Endothelial cell of umbilical vein (primary cell): Measurements from ENCODE around the gene ATP6V0C. TPM values are rescaled to one million over a fixed set of nuclear protein-coding genes. Genes with fewer than 3 reads are reported as not detected.
A peak's percentile ranks its signal among the peaks of the same experiment; 100 is the strongest.
"Not testable (repeated sequence)": the region's sequence is repeated elsewhere in the genome, so short reads cannot be mapped to it uniquely, and the experiment has no call there.

Source experiments
- BruUV-seq: library from RNA; stranded (reverse); fragments of 400-500 nt; replicated peaks from 2 replicates; lab custom pipeline; 2021; lab: Mats Ljungman, UMichigan
- CTCF ChIA-PET: fragments of 300-600, 350-600 bp; sonication (Branson Sonifier 250); formaldehyde crosslinking; loops from one replicate; lab custom pipeline; 2021; ENCODE audit warnings: antibody characterized with exemption, inconsistent platforms; lab: Charles Lee
- POLR2A ChIA-PET: fragments of 300-600, 350-600 bp; sonication (Branson Sonifier 250); formaldehyde crosslinking; loops from one replicate; lab custom pipeline; 2021; ENCODE audit warnings: antibody characterized with exemption, inconsistent platforms; lab: Charles Lee
- DNase-seq: peaks from one replicate; pipeline ENCODE4 v3.0.0-alpha.2; 2011; ENCODE audit warnings: low read depth, low spot score
- FAIRE-seq: peaks from 2 replicates; lab custom pipeline; 2011; peaks lifted over from hg19 to GRCh38; lab: Jason Lieb, UNC
- H2AFZ ChIP-seq: 2 replicates; pipeline ENCODE4 v1.6.0; 2012; ENCODE audit warnings: low read depth, low read length, control low read depth, inconsistent platforms
- H3K27ac ChIP-seq: 2 replicates; pipeline ENCODE4 v1.5.1; 2011; ENCODE audit warnings: low read depth, mild to moderate bottlenecking, control low read depth, low read length, moderate library complexity; ENCODE audit not compliant: insufficient read depth
- H3K27me3 ChIP-seq, 2 experiments: 2 replicates each; pipeline versions ENCODE4 v1.6.0 to v1.6.1; 2011; ENCODE audit warnings: low read length in 2 of 2, mixed read lengths in 1 of 2; ENCODE audit not compliant: control insufficient read depth in 2 of 2, insufficient read depth in 2 of 2
- H3K36me3 ChIP-seq, 2 experiments: 2 replicates in 1 of 2; 3 replicates in 1 of 2; pipeline ENCODE4 v1.5.1; 2011; ENCODE audit warnings: low read length in 2 of 2, mild to moderate bottlenecking in 1 of 2, moderate library complexity in 1 of 2; ENCODE audit not compliant: control insufficient read depth in 2 of 2, insufficient read depth in 2 of 2; ENCODE audit errors: extremely low read depth in 1 of 2
- H3K4me1 ChIP-seq: 3 replicates; pipeline ENCODE4 v1.5.1; 2011; ENCODE audit warnings: mild to moderate bottlenecking, low read length; ENCODE audit not compliant: control insufficient read depth, insufficient read depth; ENCODE audit errors: extremely low read depth
- H3K4me2 ChIP-seq: 2 replicates; pipeline ENCODE4 v1.6.1; 2011; ENCODE audit warnings: low read length, control low read depth, mixed read lengths; ENCODE audit not compliant: insufficient read depth
- H3K4me3 ChIP-seq, 3 experiments: fragments of 200-600 bp in 1 of 3; sonication (generic), shearing (Covaris generic) in 1 of 3; replicated peaks in 1 of 3; 2 replicates each; pipeline ENCODE4 v1.5.1; 2011 to 2016; ENCODE audit warnings: control low read depth in 3 of 3, low read length in 3 of 3, mild to moderate bottlenecking in 2 of 3, inconsistent platforms in 1 of 3, low read depth in 1 of 3, moderate library complexity in 1 of 3; ENCODE audit not compliant: insufficient read depth in 1 of 3
- H3K79me2 ChIP-seq: 2 replicates; pipeline ENCODE4 v1.6.0; 2012; ENCODE audit warnings: low read length, inconsistent platforms; ENCODE audit not compliant: control insufficient read depth, insufficient read depth
- H3K9ac ChIP-seq: replicated peaks from 2 replicates; pipeline ENCODE3; 2011; ENCODE audit warnings: low read length, control low read depth; ENCODE audit not compliant: insufficient read depth; ENCODE audit errors: extremely low read depth
- H3K9me1 ChIP-seq: replicated peaks from 3 replicates; pipeline ENCODE4 v1.6.0; 2011; ENCODE audit warnings: mild to moderate bottlenecking, low read length; ENCODE audit not compliant: control insufficient read depth, insufficient read depth; ENCODE audit errors: extremely low read depth
- H3K9me3 ChIP-seq: replicated peaks from 2 replicates; pipeline ENCODE4 v1.5.1; 2012; ENCODE audit warnings: low read length, inconsistent platforms; ENCODE audit not compliant: control insufficient read depth, insufficient read depth
- H4K20me1 ChIP-seq: replicated peaks from 2 replicates; pipeline ENCODE3; 2011; ENCODE audit warnings: mild to moderate bottlenecking, low read length; ENCODE audit not compliant: control insufficient read depth, insufficient read depth; ENCODE audit errors: extremely low read depth
- EZH2 ChIP-seq: IDR thresholded peaks from 2 replicates; pipeline ENCODE4 v1.6.1; 2012; ENCODE audit warnings: borderline replicate concordance, low read depth, mild to moderate bottlenecking, moderate library complexity, low read length, inconsistent platforms; ENCODE audit not compliant: severe bottlenecking
- FOS ChIP-seq: IDR thresholded peaks from 2 replicates; pipeline ENCODE4 v1.6.1; 2011; ENCODE audit warnings: mild to moderate bottlenecking, low read length, moderate library complexity, borderline replicate concordance; ENCODE audit not compliant: insufficient read depth
- GATA2 ChIP-seq: IDR thresholded peaks from 2 replicates; pipeline ENCODE4 v1.7.0; 2011; ENCODE audit warnings: low read depth, mild to moderate bottlenecking, moderate library complexity, mixed read lengths, low read length; ENCODE audit not compliant: insufficient read length, insufficient read depth
- JUN ChIP-seq: IDR thresholded peaks from 2 replicates; pipeline ENCODE4 v1.6.1; 2011; ENCODE audit warnings: borderline replicate concordance, low read depth; ENCODE audit not compliant: insufficient read length, insufficient read depth
- MAX ChIP-seq: IDR thresholded peaks from 2 replicates; pipeline ENCODE4 v1.6.1; 2011; ENCODE audit not compliant: insufficient read depth, insufficient read length
- MYC ChIP-seq: IDR thresholded peaks from one replicate; pipeline ENCODE4 v1.6.1; 2011; ENCODE audit warnings: mild to moderate bottlenecking, low read depth, low read length
- POLR2A ChIP-seq: IDR thresholded peaks from 2 replicates; pipeline ENCODE4 v1.6.1; 2012; ENCODE audit warnings: low read depth, mild to moderate bottlenecking, control low read depth, low read length
- POLR2AphosphoS5 ChIP-seq: IDR thresholded peaks from 2 replicates; pipeline ENCODE4 v1.6.1; 2012; ENCODE audit warnings: low read depth, mild to moderate bottlenecking, control low read depth, low read length, moderate library complexity; ENCODE audit not compliant: insufficient read depth
- dilution Hi-C: fragments of 300-500 bp; cut with MboI; formaldehyde crosslinking; loops from one replicate; pipeline ENCODE4 v1.15.0; 2019; ENCODE audit warnings: low sequenced_read_pairs; ENCODE audit not compliant: extremely low pct_ligation_motif_present
- intact Hi-C: fragments of 100-400 bp; cut with micrococcal nuclease; formaldehyde crosslinking; loops from one replicate; pipeline ENCODE4 v1.10.0; 2022
- polyA plus RNA-seq, 4 experiments: library from polyadenylated mRNA; depleted of rRNA in 3 of 4; stranded (reverse) in 3 of 4; unstranded in 1 of 4; fragments of >200 nt; gene quantifications; 2 replicates each; pipeline versions ENCODE4 v1.2.1 to v1.2.3, GENCODE V29; 2011 to 2012; ENCODE audit warnings: missing spikeins in 1 of 4
- total RNA-seq: library from RNA; stranded (reverse); gene quantifications from 2 replicates; pipeline ENCODE4 v1.2.3, GENCODE V29; 2021
- TF ChIP-seq, protein P1 (sequence below), 2 donors: IDR thresholded peaks; 1 replicate in 1 of 2; 2 replicates in 1 of 2; pipeline ENCODE4 v1.5.1; 2011; ENCODE audit warnings: low read length in 2 of 2, mild to moderate bottlenecking in 2 of 2, moderate library complexity in 2 of 2, control low read depth in 1 of 2, inconsistent platforms in 1 of 2, low read depth in 1 of 2; ENCODE audit not compliant: insufficient read depth in 1 of 2; ENCODE audit errors: extremely low read depth in 1 of 2

The ATP6V0C gene
- total and polyA plus RNA-seq, 2 donors (not counting 3 experiments of a cell fraction or from before 2014, with no cell fraction given) = 146 to 194 TPM

- no TSS peak for BruUV-seq
- POLR2A ChIA-PET = no interaction called here
Observed at GRCh38 chr16:2533912-2534311, 20.2 kb downstream of the ATP6V0C start.

GRCh38 chr16:2534335-2534734, 20.6 kb downstream of the ATP6V0C start:
- CTCF ChIA-PET, H3K27me3 ChIP-seq, H4K20me1 ChIP-seq, H3K9me1 ChIP-seq, BruUV-seq, H3K79me2 ChIP-seq, DNase-seq, H3K4me2 ChIP-seq, dilution Hi-C loops, H3K9me3 ChIP-seq, POLR2A ChIA-PET, H3K36me3 ChIP-seq, H3K9ac ChIP-seq, H3K27ac ChIP-seq, intact Hi-C loops, H2AFZ ChIP-seq, H3K4me3 ChIP-seq: not testable (repeated sequence)
- FAIRE-seq = peak; percentile 50
- H3K4me1 ChIP-seq = peaks cover 21% of the 10 kb centered on the region

More at GRCh38 chr16:2533912-2534311, 20.2 kb downstream of the ATP6V0C start:
- H3K79me2 ChIP-seq = peaks cover 4% of the 10 kb centered on the region
- no peaks in the 10 kb centered on the region for H3K9me1 ChIP-seq
- CTCF ChIA-PET = no interaction called here
- no peaks in the 10 kb centered on the region for H3K9me3 ChIP-seq
- peaks cover 2 to 10% of the 10 kb centered on the region in 2 experiments for H3K36me3 ChIP-seq
- H4K20me1 ChIP-seq = no peaks in the 10 kb centered on the region
- TF ChIP-seq MAX (no peak), POLR2A (no peak), EZH2 (no peak), POLR2AphosphoS5 (no peak), MYC (no peak), GATA2 (no peak), JUN (no peak), FOS (no peak)
- TF ChIP-seq, protein P1, sequence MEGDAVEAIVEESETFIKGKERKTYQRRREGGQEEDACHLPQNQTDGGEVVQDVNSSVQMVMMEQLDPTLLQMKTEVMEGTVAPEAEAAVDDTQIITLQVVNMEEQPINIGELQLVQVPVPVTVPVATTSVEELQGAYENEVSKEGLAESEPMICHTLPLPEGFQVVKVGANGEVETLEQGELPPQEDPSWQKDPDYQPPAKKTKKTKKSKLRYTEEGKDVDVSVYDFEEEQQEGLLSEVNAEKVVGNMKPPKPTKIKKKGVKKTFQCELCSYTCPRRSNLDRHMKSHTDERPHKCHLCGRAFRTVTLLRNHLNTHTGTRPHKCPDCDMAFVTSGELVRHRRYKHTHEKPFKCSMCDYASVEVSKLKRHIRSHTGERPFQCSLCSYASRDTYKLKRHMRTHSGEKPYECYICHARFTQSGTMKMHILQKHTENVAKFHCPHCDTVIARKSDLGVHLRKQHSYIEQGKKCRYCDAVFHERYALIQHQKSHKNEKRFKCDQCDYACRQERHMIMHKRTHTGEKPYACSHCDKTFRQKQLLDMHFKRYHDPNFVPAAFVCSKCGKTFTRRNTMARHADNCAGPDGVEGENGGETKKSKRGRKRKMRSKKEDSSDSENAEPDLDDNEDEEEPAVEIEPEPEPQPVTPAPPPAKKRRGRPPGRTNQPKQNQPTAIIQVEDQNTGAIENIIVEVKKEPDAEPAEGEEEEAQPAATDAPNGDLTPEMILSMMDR (IDR thresholded peaks at IDR 0.05; ENCODE audit: extremely low read depth in 1 of 2, insufficient read depth in 1 of 2, low read depth in 1 of 2, low read length in 2 of 2) = no peak
- H3K4me1 ChIP-seq = peaks cover 19% of the 10 kb centered on the region
- dilution Hi-C loops (no loop called here), intact Hi-C loops (no loop called here)
- H3K4me3 ChIP-seq = no peak overlapping the region
- no peak for DNase-seq
- no peaks in the 10 kb centered on the region for H3K27me3 ChIP-seq
- no peak overlapping the region for H3K4me2 ChIP-seq
- no peak overlapping the region for H2AFZ ChIP-seq
- no peak for FAIRE-seq
- H3K27ac ChIP-seq = no peak overlapping the region
- no peak overlapping the region for H3K9ac ChIP-seq
